Measurements from ENCODE around the gene TSHB.
"Not testable (repeated sequence)": the region's sequence is repeated elsewhere in the genome, so short reads cannot be mapped to it uniquely, and the experiment has no call there.

The TSHB gene

DNA sequence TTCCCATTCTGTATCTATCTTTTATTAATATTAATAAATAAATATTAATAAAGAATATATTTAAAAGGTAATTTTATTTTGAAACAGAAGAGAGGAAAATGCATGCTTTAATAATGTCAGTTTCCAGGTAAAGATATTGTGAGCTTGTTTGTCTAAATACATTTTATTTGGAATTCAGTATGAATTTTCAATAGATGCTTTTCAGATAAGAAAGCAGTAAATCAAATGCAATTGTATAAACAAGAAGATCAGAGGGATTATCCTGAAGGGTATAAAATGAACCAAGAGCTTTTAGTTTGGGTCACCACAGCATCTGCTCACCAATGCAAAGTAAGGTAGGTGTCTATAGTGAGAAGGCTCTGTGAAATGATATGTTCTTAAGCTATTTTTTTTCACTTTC is at the start of gene TSHB:
TSS of gene TSHB (plus strand) at position 301 of the 400 bp plus-strand sequence. CDS start 3,537 bp downstream, outside the sequence.
- Histone ChIP-seq H3K9me3 (ENCODE audit: control insufficient read depth, insufficient read depth, low read length) (no peaks in the 10 kb centered on the region), H3K4me1 (ENCODE audit: control insufficient read depth, insufficient read depth, low read length) (no peaks in the 10 kb centered on the region), H3K4me3 (ENCODE audit: low read depth, low read length) (no peak within 1 kb of the TSS), H3K36me3 (ENCODE audit: control insufficient read depth, insufficient read depth, low read length) (no peaks in the 10 kb centered on the region), H3K9ac (ENCODE audit: low read depth, low read length) (no peak within 1 kb of the TSS), H3K27me3 (ENCODE audit: control insufficient read depth, insufficient read depth, low read length) (no peaks in the 10 kb centered on the region)

DNA sequence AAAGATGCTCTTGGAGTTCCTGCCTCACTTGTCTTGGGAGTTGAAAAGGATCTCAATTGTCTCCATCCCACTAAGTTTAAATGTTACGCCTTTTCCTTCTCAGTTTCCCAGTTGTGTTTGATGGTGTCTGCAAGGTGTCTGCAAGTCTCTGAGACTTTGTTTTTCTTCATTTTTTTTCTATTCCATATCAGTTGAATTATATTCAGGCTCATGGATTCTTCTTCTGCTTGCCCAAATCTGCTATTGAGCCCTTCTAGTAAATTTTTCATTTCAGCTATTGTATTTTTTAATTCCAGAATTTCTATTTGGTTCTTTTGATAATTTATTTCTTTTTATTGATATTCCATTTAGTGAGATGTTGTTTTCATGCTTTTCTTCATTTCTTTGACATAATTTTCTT is 47.4 kb upstream of the TSHB start:
- H3K9me3 ChIP-seq (ENCODE audit: control insufficient read depth, insufficient read depth, low read length): no peaks in the 10 kb centered on the region
- no peak overlapping the region for H3K9ac ChIP-seq (ENCODE audit: low read depth, low read length)
- no peaks in the 10 kb centered on the region for H3K27me3 ChIP-seq (ENCODE audit: control insufficient read depth, insufficient read depth, low read length)
- H3K4me3 ChIP-seq (ENCODE audit: low read depth, low read length): no peak overlapping the region
- H3K4me1 ChIP-seq (ENCODE audit: control insufficient read depth, insufficient read depth, low read length): no peaks in the 10 kb centered on the region
- no peaks in the 10 kb centered on the region for H3K36me3 ChIP-seq (ENCODE audit: control insufficient read depth, insufficient read depth, low read length)

DNA sequence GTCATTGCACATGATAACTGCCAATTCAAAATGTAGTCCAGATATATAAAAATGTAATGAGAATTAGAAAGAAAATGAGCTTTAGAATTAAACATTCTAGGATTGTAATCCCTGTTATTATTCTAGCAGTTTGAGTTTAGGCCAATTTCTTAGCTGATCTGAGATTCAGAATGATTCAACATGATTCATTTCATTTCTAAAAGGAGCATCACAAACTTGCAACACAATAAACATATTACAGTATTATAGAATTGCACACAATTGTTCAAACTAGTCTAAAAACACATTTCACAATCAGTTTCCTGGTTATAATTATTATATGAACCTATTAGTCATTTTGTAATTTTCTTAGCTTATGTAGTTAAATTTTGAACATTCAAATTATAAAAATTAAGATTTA is 43.3 kb upstream of the TSHB start:
- Histone ChIP-seq H3K27me3 (ENCODE audit: control insufficient read depth, insufficient read depth, low read length) (no peaks in the 10 kb centered on the region), H3K9me3 (ENCODE audit: control insufficient read depth, insufficient read depth, low read length) (no peaks in the 10 kb centered on the region), H3K4me1 (ENCODE audit: control insufficient read depth, insufficient read depth, low read length) (no peaks in the 10 kb centered on the region), H3K4me3 (ENCODE audit: low read depth, low read length) (no peak overlapping the region), H3K36me3 (ENCODE audit: control insufficient read depth, insufficient read depth, low read length) (no peaks in the 10 kb centered on the region), H3K9ac (ENCODE audit: low read depth, low read length) (no peak overlapping the region)

DNA sequence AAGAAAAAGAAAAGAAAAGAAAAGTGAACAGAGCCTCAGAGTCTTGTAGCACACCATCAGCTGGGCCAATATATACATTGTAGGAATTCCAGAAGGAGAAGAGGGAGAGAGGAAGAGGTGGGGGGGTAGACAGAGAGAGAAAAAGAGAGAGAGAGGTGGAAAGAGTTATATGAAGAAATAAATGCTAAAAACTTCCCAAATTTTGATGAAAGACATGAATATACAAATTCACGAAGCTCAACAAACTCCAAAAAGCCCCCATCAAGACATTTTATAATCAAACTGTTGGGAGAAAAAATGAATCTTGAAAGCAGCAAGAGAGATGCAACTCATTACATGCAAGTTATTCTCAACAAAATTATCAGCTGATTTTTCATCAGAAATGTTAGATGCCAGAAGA is 41.5 kb upstream of the TSHB start:
- Histone ChIP-seq H3K36me3 (ENCODE audit: control insufficient read depth, insufficient read depth, low read length) (no peaks in the 10 kb centered on the region), H3K4me1 (ENCODE audit: control insufficient read depth, insufficient read depth, low read length) (no peaks in the 10 kb centered on the region), H3K9ac (ENCODE audit: low read depth, low read length) (no peak overlapping the region), H3K9me3 (ENCODE audit: control insufficient read depth, insufficient read depth, low read length) (no peaks in the 10 kb centered on the region), H3K4me3 (ENCODE audit: low read depth, low read length) (no peak overlapping the region), H3K27me3 (ENCODE audit: control insufficient read depth, insufficient read depth, low read length) (no peaks in the 10 kb centered on the region)

DNA sequence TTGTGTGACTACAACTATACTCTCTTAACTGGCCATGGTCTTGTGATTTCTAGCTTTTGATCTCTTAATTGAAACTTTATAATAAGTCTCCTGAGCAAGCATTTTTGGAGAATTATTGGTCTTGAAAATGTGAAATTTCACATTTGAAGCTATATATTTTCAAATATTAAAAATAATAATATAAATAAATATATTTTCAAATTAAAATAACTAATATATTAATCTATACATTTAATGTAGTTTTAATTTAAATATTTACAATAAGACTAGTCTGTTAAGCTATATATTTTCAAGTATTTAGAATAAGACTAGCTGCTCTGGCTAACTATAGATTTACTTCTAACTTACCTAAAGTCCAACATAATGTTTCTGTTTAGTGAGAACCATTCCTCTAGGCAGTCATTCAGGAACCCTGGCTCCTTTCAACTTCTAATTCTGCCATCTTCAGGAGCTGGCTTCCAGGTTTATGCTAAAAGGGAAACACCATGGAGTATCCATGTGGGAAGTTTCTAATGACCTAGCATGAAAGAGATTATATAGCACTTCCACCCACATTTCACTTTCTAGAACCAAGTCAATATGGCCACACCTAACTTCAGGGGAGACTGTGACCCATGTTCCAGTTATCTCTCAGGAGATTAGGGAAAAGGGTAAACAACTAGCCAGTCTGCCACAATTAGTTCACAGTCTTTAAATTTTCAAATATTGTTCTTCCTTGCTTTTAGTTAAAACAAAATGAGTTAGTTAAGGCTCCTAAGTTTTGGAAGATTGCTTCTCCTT is 31.9 kb upstream of the TSHB start:
- Histone ChIP-seq H3K27me3 (ENCODE audit: control insufficient read depth, insufficient read depth, low read length) (no peaks in the 10 kb centered on the region), H3K4me1 (ENCODE audit: control insufficient read depth, insufficient read depth, low read length) (no peaks in the 10 kb centered on the region), H3K9ac (ENCODE audit: low read depth, low read length) (no peak overlapping the region), H3K9me3 (ENCODE audit: control insufficient read depth, insufficient read depth, low read length) (no peaks in the 10 kb centered on the region), H3K36me3 (ENCODE audit: control insufficient read depth, insufficient read depth, low read length) (no peaks in the 10 kb centered on the region), H3K4me3 (ENCODE audit: low read depth, low read length) (no peak overlapping the region)

DNA sequence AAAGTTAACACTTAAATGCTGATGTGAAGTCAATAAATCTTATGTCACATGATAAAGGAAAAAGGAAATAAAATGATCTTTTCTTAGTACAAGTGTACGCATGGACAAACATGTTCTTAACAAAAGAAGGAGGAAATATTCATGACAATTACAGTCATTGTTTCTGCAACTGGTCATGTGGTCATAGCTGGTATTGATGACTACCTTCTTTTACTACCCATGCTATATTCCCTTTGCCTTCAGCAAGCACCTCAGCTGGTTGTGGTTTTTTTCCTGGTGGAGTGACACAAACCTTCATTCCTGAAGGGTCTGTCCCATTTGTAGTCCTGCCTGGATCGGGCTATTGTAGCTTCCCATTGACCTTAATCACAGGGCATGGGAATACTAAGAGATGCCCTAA is 23.4 kb upstream of the TSHB start:
- Histone ChIP-seq H3K9ac (ENCODE audit: low read depth, low read length) (no peak overlapping the region), H3K27me3 (ENCODE audit: control insufficient read depth, insufficient read depth, low read length) (no peaks in the 10 kb centered on the region), H3K4me1 (ENCODE audit: control insufficient read depth, insufficient read depth, low read length) (no peaks in the 10 kb centered on the region), H3K4me3 (ENCODE audit: low read depth, low read length) (no peak overlapping the region), H3K9me3 (ENCODE audit: control insufficient read depth, insufficient read depth, low read length) (no peaks in the 10 kb centered on the region), H3K36me3 (ENCODE audit: control insufficient read depth, insufficient read depth, low read length) (no peaks in the 10 kb centered on the region)

DNA sequence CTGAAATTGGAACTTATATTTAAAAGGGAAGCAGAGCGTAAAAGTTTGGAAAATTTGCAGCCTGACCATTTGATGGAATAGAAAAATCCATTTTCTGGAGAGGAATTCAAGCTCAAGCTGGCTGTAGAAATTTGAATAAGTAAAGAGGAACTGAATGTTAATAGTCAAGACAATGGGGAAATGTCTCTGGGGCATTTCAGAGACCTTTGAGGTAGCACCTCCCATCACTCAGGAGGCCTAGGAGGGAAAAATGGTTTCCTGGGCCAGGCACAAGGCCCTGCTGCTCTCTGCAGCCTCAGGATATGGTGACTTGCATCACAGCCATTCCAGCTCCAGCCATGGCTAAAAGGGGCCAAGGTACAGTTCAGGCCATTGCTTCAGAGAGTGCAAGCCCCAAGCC is 17.6 kb upstream of the TSHB start:
- H3K9me3 ChIP-seq (ENCODE audit: control insufficient read depth, insufficient read depth, low read length): no peaks in the 10 kb centered on the region
- H3K36me3 ChIP-seq (ENCODE audit: control insufficient read depth, insufficient read depth, low read length): no peaks in the 10 kb centered on the region
- H3K9ac ChIP-seq (ENCODE audit: low read depth, low read length): no peak overlapping the region
- no peak overlapping the region for H3K4me3 ChIP-seq (ENCODE audit: low read depth, low read length)
- no peaks in the 10 kb centered on the region for H3K4me1 ChIP-seq (ENCODE audit: control insufficient read depth, insufficient read depth, low read length)
- no peaks in the 10 kb centered on the region for H3K27me3 ChIP-seq (ENCODE audit: control insufficient read depth, insufficient read depth, low read length)

DNA sequence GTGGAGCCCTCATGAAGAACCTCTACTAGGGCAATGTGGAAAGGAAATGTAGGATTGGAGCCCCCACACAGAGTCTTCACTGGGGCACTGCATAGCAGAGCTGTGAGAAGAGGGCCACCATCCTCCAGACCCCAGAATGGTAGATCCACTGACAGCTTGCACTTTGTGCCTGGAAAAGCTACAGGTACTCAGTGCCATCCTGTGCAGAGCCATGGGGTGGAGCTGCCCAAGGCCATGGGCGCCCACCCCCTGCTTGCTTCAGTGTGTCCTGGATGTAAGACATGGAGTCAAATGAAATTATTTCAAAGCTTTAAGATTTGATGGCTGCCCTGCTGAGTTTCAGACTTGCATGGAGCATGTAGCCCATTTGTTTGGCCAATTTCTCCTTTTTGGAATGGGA is 17.2 kb upstream of the TSHB start:
- H3K4me1 ChIP-seq (ENCODE audit: control insufficient read depth, insufficient read depth, low read length): no peaks in the 10 kb centered on the region
- H3K27me3 ChIP-seq (ENCODE audit: control insufficient read depth, insufficient read depth, low read length): no peaks in the 10 kb centered on the region

DNA sequence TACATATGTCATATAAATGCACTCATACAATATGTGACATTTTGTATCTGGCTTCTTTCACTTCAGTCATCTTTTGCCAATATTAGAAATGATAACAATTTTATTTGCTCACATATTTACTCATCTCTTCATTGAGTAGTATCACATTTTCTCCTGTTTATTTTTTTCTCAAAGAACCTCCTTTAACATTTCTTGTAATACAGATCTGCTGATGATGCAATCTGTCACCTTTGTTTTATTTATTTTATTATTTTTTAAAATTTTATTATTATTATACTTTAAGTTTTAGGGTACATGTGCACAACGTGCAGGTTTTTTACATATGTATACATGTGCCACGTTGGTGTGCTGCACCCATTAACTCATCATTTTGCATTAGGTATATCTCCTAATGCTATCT is 15.8 kb upstream of the TSHB start:
- no peaks in the 10 kb centered on the region for H3K27me3 ChIP-seq (ENCODE audit: control insufficient read depth, insufficient read depth, low read length)
- no peaks in the 10 kb centered on the region for H3K4me1 ChIP-seq (ENCODE audit: control insufficient read depth, insufficient read depth, low read length)
- H3K4me3 ChIP-seq (ENCODE audit: low read depth, low read length): no peak overlapping the region
- H3K36me3 ChIP-seq (ENCODE audit: control insufficient read depth, insufficient read depth, low read length): no peaks in the 10 kb centered on the region
- H3K9me3 ChIP-seq (ENCODE audit: control insufficient read depth, insufficient read depth, low read length): no peaks in the 10 kb centered on the region
- no peak overlapping the region for H3K9ac ChIP-seq (ENCODE audit: low read depth, low read length)

More for the DNA sequence above, 17.2 kb upstream of the TSHB start:
- Histone ChIP-seq H3K36me3 (ENCODE audit: control insufficient read depth, insufficient read depth, low read length) (no peaks in the 10 kb centered on the region), H3K4me3 (ENCODE audit: low read depth, low read length) (no peak overlapping the region), H3K9ac (ENCODE audit: low read depth, low read length) (no peak overlapping the region), H3K9me3 (ENCODE audit: control insufficient read depth, insufficient read depth, low read length) (no peaks in the 10 kb centered on the region)

DNA sequence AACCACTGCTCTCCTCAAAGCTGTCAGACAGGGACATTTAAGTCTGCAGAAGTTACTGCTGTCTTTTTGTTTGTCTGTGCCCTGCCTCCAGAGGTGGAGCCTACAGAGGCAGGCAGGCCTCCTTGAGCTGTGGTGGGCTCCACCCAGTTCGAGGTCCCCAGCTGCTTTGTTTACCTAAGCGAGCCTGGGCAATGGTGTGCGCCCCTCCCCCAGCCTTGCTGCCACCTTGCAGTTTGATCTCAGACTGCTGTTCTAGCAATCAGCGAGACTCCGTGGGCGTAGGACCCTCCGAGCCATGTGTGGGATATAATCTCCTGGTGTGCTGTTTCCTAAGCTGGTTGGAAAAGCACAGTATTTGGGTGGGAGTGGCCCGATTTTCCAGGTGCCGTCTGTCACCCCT is 10.1 kb upstream of the TSHB start:
- not testable (repeated sequence) for H3K4me3 ChIP-seq (ENCODE audit: low read depth, low read length); H3K9me3 ChIP-seq (ENCODE audit: control insufficient read depth, insufficient read depth, low read length); H3K36me3 ChIP-seq (ENCODE audit: control insufficient read depth, insufficient read depth, low read length); H3K27me3 ChIP-seq (ENCODE audit: control insufficient read depth, insufficient read depth, low read length); H3K9ac ChIP-seq (ENCODE audit: low read depth, low read length); H3K4me1 ChIP-seq (ENCODE audit: control insufficient read depth, insufficient read depth, low read length)

DNA sequence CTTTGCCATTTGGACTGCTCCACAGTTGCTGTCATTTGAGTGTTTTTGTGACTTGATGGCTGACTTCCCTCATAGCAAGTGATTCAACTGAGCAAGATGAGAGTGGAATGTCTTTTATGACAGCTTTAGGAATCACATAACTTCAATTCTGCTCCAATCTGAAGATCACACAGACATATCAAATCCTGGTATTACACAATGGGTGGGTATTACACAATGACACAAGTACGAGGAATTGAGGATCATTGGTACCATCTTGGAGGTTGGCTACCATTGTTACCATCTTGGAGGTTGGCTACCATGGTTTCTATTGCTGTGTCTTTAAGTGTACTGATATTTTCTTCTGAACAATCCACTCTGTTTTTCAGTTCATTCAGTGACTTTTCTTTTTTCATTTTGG is 8.5 kb upstream of the TSHB start:
- H3K9ac ChIP-seq (ENCODE audit: low read depth, low read length): no peak overlapping the region
- H3K4me3 ChIP-seq (ENCODE audit: low read depth, low read length): no peak overlapping the region
- H3K9me3 ChIP-seq (ENCODE audit: control insufficient read depth, insufficient read depth, low read length): no peaks in the 10 kb centered on the region
- no peaks in the 10 kb centered on the region for H3K4me1 ChIP-seq (ENCODE audit: control insufficient read depth, insufficient read depth, low read length)
- H3K36me3 ChIP-seq (ENCODE audit: control insufficient read depth, insufficient read depth, low read length): no peaks in the 10 kb centered on the region
- H3K27me3 ChIP-seq (ENCODE audit: control insufficient read depth, insufficient read depth, low read length): no peaks in the 10 kb centered on the region

DNA sequence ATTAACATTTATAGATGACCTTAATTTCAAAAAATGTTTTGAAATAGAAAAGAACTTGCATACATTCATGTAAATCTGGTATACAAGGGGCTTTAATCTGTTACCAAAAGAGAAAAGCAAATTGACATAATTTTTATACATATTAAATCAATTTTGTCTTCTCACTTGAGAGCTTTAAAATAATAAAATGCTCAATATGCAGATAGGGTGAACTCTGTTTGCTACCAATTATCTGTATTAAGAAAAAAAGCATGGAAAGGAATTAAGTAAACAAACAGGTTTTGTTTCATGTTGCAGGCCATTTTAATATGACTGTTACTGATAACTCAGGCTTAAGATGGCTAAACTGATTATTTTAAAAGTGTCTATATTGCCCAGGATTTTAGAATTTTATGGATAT is 6.0 kb upstream of the TSHB start:
- Histone ChIP-seq H3K9ac (ENCODE audit: low read depth, low read length) (no peak overlapping the region), H3K36me3 (ENCODE audit: control insufficient read depth, insufficient read depth, low read length) (no peaks in the 10 kb centered on the region), H3K4me3 (ENCODE audit: low read depth, low read length) (no peak overlapping the region), H3K27me3 (ENCODE audit: control insufficient read depth, insufficient read depth, low read length) (no peaks in the 10 kb centered on the region), H3K4me1 (ENCODE audit: control insufficient read depth, insufficient read depth, low read length) (no peaks in the 10 kb centered on the region), H3K9me3 (ENCODE audit: control insufficient read depth, insufficient read depth, low read length) (no peaks in the 10 kb centered on the region)

All from iPS-15b (cell line).